Psoas muscle (tissue), 8 donors: ENCODE data around the gene FGR. TPM values are rescaled to one million over a fixed set of nuclear protein-coding genes. Genes with fewer than 3 reads are reported as not detected.
A peak's percentile ranks its signal among the peaks of the same experiment; 100 is the strongest.

ENCODE experiments used
- ATAC-seq, 4 donors: fragments of 200-7000 bp; cut with Tn5 transposase; one replicate each; pipeline ENCODE4 v1.9.1; 2020; ENCODE audit warnings: moderate library complexity in 3 of 4, mild to moderate bottlenecking in 2 of 4
- DNase-seq, 2 donors: peaks; one replicate each; pipeline ENCODE4 v3.0.0-alpha.2; 2020
- H3K27ac ChIP-seq: fragments of 200-600 bp; one replicate; pipeline ENCODE4 v1.8.0; 2022
- H3K27me3 ChIP-seq, 3 donors: fragments of 200-600 bp in 1 of 3; one replicate each; pipeline versions ENCODE4 v1.6.1 to v1.8.0; 2013 to 2022; ENCODE audit warnings: low read length in 2 of 3, mild to moderate bottlenecking in 2 of 3, moderate library complexity in 1 of 3; ENCODE audit not compliant: insufficient read depth in 3 of 3
- H3K36me3 ChIP-seq, 2 donors: fragments of 200-600 bp in 1 of 2; one replicate each; pipeline versions ENCODE4 v1.6.1 to v1.8.0; 2013 to 2022; ENCODE audit warnings: low read depth in 1 of 2, mild to moderate bottlenecking in 1 of 2, moderate library complexity in 1 of 2; ENCODE audit not compliant: insufficient read depth in 1 of 2
- H3K4me1 ChIP-seq: fragments of 200-600 bp; one replicate; pipeline ENCODE4 v1.8.0; 2022
- H3K4me3 ChIP-seq: fragments of 200-600 bp; one replicate; pipeline ENCODE4 v1.8.0; 2022; ENCODE audit warnings: mild to moderate bottlenecking
- H3K9me3 ChIP-seq: fragments of 200-600 bp; one replicate; pipeline ENCODE4 v1.8.0; 2022
- CTCF ChIP-seq: fragments of 200-600 bp; IDR thresholded peaks from one replicate; pipeline ENCODE4 v1.8.0; 2022; ENCODE audit warnings: antibody characterized with exemption
- WGBS, 3 donors: extraction: QIAGEN DNeasy Blood & Tissue Kit; methylation state at CpG; one replicate each; pipeline versions ENCODE4 v1.1.6 to v1.1.7; 2013; 5-methylcytosine and 5-hydroxymethylcytosine counted together
- intact Hi-C, 2 donors: fragments of 100-400 bp; cut with DNase I; formaldehyde crosslinking; loops; one replicate each; pipeline versions ENCODE4 v1.11.0 to v1.14.2; 2022
- polyA plus RNA-seq, 3 donors: library from polyadenylated mRNA; stranded (reverse); fragments of 200-250 nt; gene quantifications; one replicate each; pipeline ENCODE4 v1.2.3, GENCODE V29; 2013
- total RNA-seq, 4 donors: library from RNA; stranded (reverse); fragmentation: NEBNext Ultra II Directional in 2 of 4; extraction: Animal tissue kit (Norgen Biotek cat#: 25700) in 2 of 4; gene quantifications; one replicate each; pipeline versions ENCODE4 v1.2.1 to v1.2.4, GENCODE V29; 2021 to 2023
- donor health status: healthy with polysubstance abuse.
- donor health status: DM: no; HTN: no; CAD: no; lungs with moderate emphysema.
- donor health status: Bipolar disorder and iron deficiency.
- donor health status: healthy.
- donor health status: DM: yes; HTN: yes; CAD: no.
- donor health status: DM: no; HTN: no; CAD: no.
- donor health status: DM: no; HTN: no; CAD: no.
- donor health status: DM: yes; HTN: yes; CAD: no.

The FGR gene
- total and polyA plus RNA-seq, 7 donors = 1.3 to 3.8 (median 2.8) TPM

- H3K27me3 ChIP-seq = no peaks in the 10 kb centered on the region
- DNase-seq = no peak
- 28 to 35% (median 32%) methylated on average over 11 to 12 of the region's 12 CpGs for WGBS, 3 donors
- peaks cover 83% of the 10 kb centered on the region for H3K4me1 ChIP-seq
- TF ChIP-seq CTCF = no peak
- intact Hi-C loops = no loop called here
- ATAC-seq = peak; percentile 16 to 67 (median 58)
- H3K9me3 ChIP-seq = no peaks in the 10 kb centered on the region
- H3K36me3 ChIP-seq = peaks cover 0 to 32% of the 10 kb centered on the region in 2 donors
- H3K4me3 ChIP-seq = no peak overlapping the region
- peak overlapping the region; percentile 62 for H3K27ac ChIP-seq
These were observed 46.4 kb downstream of the FGR start for GRCh38 chr1:27588256-27589232.

GRCh38 chr1:27585684-27586083 lies 49.3 kb downstream of the FGR start:
- 52 to 67% (median 60%) methylated on average over 3 of the region's 3 CpGs for WGBS, 3 donors
- intact Hi-C loops = no loop called here
- H3K27me3 ChIP-seq = no peaks in the 10 kb centered on the region
- no peak for TF ChIP-seq CTCF
- no peak for ATAC-seq
- H3K36me3 ChIP-seq = peaks cover 0 to 32% of the 10 kb centered on the region in 2 donors
- no peak overlapping the region for H3K4me3 ChIP-seq
- H3K9me3 ChIP-seq = no peaks in the 10 kb centered on the region
- DNase-seq = no peak
- peaks cover 74% of the 10 kb centered on the region for H3K4me1 ChIP-seq
- H3K27ac ChIP-seq = peak overlapping the region; percentile 50

GRCh38 chr1:27584453-27584852 lies 50.5 kb downstream of the FGR start:
- ATAC-seq (no peak), DNase-seq (no peak)
- intact Hi-C loops = no loop called here
- no peak for TF ChIP-seq CTCF
- Histone ChIP-seq H3K9me3 (no peaks in the 10 kb centered on the region), H3K27me3 (no peaks in the 10 kb centered on the region), H3K4me3 (no peak overlapping the region), H3K36me3 (peaks cover 0 to 25% of the 10 kb centered on the region in 2 donors), H3K4me1 (peaks cover 68% of the 10 kb centered on the region), H3K27ac (no peak overlapping the region)
- WGBS, 3 donors = 86 to 91% (median 90%) methylated on average over 3 of the region's 3 CpGs

- 46 to 73% (median 50%) methylated on average over 3 of the region's 3 CpGs for WGBS, 3 donors
- peaks cover 59% of the 10 kb centered on the region for H3K4me1 ChIP-seq
- DNase-seq = no peak
These were observed 51.5 kb downstream of the FGR start for GRCh38 chr1:27583479-27583878.

More at GRCh38 chr1:27583479-27583878, 51.5 kb downstream of the FGR start:
- no peak for ATAC-seq
- intact Hi-C loops = no loop called here
- H3K27me3 ChIP-seq = no peaks in the 10 kb centered on the region
- peak overlapping the region; percentile 50 for H3K27ac ChIP-seq
- TF ChIP-seq CTCF = no peak
- H3K36me3 ChIP-seq = peaks cover 0 to 16% of the 10 kb centered on the region in 2 donors
- H3K9me3 ChIP-seq = no peaks in the 10 kb centered on the region
- no peak overlapping the region for H3K4me3 ChIP-seq
